Measurements from ENCODE around the gene B3GNT8.
"Not testable (repeated sequence)": the region's sequence is repeated elsewhere in the genome, so short reads cannot be mapped to it uniquely, and the experiment has no call there.

Gene B3GNT8

DNA sequence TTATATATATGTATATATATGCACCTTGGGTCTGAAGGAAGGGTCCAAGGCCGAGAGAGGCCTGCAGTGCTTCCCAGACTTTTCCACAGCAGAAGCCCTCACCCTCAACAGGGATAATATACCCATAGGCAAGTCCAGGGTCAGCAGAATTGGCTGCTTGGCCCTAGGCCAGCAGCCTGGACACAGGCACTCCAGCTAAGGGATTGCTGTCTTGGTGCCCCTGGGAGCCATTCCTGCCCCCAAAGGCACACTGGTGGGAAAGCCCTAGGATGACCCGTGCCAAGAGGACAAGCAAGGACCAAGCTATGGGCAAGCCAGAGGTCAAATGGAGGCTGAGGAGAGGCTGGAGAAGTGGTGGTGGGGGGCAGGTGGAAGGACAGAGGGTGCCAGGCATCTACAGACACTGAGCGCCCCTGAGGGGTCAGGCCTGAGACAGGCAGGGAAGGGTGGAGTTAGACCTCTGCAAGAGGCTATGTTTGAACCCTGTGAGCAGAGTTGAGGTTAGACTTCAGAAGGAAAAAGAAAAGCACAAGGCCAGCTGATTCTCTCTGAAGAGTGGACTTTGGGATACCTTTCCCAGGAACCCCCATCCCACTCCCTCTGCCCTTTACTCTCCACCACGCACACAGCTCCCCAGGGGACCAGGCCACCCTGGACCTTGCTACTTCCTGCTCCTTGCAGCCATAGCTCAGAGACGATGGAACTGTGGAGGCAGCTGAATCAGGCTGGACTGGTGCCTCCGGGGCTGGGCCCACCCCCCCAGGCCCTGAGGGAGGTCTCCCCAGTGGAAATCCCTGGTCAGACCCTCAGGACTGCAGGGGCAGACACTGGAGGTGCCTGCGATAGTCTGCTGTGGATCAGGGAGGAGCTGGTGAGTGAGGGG is 15.5 kb upstream of the B3GNT8 start, which contains the start of gene ERICH4:
Gene ERICH4 (plus strand): TSS at position 684 of the 883 bp plus-strand sequence. CDS start 14 bp downstream, at position 698.
- TF ChIP-seq, protein P1, sequence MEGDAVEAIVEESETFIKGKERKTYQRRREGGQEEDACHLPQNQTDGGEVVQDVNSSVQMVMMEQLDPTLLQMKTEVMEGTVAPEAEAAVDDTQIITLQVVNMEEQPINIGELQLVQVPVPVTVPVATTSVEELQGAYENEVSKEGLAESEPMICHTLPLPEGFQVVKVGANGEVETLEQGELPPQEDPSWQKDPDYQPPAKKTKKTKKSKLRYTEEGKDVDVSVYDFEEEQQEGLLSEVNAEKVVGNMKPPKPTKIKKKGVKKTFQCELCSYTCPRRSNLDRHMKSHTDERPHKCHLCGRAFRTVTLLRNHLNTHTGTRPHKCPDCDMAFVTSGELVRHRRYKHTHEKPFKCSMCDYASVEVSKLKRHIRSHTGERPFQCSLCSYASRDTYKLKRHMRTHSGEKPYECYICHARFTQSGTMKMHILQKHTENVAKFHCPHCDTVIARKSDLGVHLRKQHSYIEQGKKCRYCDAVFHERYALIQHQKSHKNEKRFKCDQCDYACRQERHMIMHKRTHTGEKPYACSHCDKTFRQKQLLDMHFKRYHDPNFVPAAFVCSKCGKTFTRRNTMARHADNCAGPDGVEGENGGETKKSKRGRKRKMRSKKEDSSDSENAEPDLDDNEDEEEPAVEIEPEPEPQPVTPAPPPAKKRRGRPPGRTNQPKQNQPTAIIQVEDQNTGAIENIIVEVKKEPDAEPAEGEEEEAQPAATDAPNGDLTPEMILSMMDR (IDR thresholded peaks at IDR 0.05; ENCODE audit: insufficient read depth, missing control alignments), result no peak
- FAIRE-seq, result no peak
- DNase-seq (ENCODE audit: insufficient read length, low spot score), result no peak

DNA sequence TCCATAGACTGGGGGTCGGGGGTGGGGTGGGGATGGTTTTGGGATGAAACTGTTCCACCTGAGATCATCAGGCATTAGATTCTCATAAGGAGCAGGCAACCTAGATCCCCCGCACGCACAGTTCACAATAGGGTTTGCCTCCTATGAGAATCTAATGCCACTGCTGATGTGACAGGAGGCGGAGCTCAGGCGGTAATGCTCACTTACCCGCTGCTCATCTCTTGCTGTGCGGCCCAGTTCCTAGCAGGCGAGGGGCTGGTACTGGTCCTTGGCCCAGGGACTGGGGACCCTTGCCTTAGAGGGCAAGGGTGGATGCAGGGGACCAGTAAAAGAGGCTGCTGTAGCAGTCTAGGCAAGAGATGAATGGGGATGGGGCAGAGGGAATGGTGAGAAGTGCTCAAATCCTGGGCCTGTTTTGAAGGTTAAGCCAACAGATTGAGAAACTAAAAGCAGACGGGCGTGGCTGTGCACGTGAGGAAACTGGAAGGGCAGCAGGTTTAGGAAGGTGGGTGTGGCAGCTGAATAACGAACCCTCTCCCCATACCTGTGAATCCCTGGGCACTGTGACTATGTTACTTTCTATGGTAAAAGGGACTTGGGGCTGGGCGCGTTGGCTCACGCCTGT is 14.3 kb upstream of the B3GNT8 start:
- no peak for FAIRE-seq
- DNase-seq (ENCODE audit: insufficient read length, low spot score), result no peak
- TF ChIP-seq, protein P1 (IDR thresholded peaks at IDR 0.05; ENCODE audit: insufficient read depth, missing control alignments), result no peak

DNA sequence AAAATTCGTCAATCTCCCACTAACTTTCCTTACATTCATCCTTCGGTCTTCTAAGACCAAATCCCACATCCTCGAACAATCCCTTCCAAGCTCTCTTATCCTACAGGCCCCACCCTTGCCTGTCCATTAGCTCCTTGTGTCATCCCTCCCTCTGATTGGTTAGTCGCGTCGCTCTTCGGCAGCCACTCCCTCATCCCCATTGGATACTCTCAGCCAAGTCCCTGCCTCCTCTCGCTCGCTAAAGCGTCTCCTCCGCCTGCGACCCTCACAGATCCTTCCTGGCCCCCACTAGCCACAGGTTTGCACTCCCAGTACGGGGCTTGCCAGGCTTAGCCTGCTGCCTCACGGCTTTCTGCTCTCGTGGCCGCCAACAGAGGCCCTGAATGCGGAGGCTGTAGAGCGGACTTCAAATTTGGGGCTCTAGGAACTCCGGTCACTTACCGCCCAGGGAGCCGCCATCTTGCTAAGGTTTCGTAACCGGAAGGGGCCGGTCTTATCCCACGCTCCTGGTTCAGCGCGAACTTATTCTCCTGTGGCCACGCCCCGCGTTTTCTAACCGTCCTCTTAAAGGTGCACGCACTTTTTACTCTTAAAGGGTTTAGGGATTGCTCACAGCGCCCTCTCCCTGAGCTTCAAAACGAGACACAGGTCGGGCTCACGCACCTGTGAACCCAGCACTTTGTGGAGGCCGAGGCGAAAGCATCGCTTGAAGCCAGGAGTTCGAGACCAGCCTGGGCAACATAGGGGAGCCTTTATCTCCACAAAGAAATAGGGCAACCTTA is 12.5 kb upstream of the B3GNT8 start, which contains the start of gene DMAC2:
Gene DMAC2 (minus strand): TSS at position 472 of the 782 bp plus-strand sequence. CDS start 13 bp downstream, at position 459.
- DNase-seq (ENCODE audit: insufficient read length, low spot score) (peak; percentile 97), FAIRE-seq (peak; percentile 95)
- TF ChIP-seq, protein P1 (IDR thresholded peaks at IDR 0.05; ENCODE audit: insufficient read depth, missing control alignments), result peak; percentile 76

DNA sequence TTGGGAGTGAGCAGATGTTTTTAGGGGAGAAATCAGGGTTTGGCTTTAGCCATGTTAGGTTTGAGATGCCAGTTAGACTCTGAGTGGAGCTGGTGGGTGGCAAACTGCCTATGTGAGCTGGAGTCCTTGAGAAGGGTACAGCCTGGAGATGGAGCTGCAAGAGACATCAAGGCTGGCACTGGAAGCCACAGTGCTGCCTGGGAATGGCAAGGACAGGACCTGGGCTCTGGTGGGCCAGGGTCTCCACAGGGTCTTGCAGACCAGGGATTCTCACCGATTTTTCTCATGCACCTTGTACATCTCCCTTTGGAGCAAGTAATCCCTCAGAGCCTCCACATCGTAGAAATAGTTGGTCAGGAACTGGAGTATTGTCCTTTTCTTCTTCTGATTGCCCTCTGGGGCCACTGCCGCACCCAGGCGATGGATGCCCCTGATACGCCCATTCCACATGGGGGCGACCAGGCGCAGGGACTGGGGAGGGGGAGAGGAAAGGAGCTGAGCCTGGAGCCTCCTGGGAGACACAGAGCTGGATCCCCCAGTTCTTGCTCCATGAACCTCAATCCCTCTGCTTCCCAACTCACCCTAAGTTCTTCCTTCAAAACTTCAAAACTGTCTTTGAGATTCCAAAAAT is 10.9 kb upstream of the B3GNT8 start:
- TF ChIP-seq, protein P1 (IDR thresholded peaks at IDR 0.05; ENCODE audit: insufficient read depth, missing control alignments), result no peak
- DNase-seq (ENCODE audit: insufficient read length, low spot score), result no peak
- no peak for FAIRE-seq

DNA sequence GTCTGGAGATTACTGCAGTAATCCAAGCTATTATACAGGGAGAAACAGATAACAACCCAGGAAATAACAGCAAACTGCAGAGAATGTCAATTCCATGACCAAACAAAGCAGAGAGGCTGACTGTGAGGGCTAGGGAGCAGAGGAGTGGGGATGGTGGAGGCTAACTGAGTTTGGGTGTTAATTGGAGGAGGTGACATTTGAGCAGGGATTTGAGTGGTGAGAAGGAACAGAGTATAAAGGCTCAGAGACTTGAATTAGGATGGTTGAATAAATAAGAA is 9.4 kb upstream of the B3GNT8 start:
- TF ChIP-seq, protein P1 (IDR thresholded peaks at IDR 0.05; ENCODE audit: insufficient read depth, missing control alignments), result no peak
- FAIRE-seq, result no peak
- DNase-seq (ENCODE audit: insufficient read length, low spot score), result no peak

DNA sequence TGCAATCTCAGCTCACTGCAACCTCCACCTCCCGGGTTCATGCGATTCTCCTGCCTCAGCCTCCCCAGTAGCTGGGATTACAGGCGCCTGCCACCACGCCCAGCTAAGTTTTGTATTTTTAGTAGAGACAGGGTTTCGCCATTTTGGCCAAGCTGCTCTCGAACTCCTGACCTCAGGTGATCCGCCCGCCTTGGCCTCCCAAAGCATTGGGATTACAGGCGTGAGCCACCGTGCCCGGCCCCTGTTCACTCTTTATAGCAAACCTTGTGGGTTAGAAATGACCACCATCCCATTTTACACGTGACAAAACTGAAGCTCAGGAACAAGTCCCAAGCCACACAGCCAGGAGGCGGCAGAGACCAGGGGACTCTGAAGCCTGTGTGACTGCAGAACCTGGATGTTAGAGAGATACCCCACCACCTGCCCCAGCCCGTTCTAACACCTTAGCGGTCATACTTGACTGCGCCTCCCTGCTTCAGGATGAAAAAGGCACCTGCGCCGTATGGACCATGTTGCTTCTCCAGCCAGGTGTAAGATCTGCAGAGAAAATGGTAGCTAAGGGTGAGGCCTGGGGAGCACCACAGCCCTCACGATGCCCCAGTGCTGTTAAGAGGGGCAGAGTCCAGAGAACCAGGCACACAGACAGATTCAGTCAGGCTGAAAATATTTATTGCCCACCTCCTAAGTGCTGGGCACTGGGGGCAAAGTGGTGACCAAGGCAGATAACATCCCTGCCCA is 8.9 kb upstream of the B3GNT8 start:
- DNase-seq (ENCODE audit: insufficient read length, low spot score) (peak; percentile 2), FAIRE-seq (no peak)
- TF ChIP-seq, protein P1 (IDR thresholded peaks at IDR 0.05; ENCODE audit: insufficient read depth, missing control alignments), result no peak

DNA sequence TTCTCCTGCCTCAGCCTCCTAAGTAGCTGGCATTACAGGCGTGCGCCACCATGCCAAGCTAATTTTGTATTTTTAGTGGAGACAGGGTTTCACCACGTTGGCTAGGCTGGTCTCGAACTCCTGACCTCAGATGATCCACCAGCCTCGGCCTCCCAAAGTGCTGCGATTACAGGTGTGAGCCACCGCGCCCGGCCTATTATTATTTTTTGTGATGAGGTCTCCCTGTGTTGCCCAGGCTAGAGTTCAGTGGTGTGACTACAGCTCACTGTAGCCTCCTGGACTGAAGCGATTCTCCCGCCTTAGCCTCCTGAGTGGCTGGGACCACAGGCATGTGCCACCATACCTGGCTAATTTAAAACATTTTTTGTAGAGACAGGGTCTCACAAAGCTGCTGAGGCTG is 8.2 kb upstream of the B3GNT8 start:
- DNase-seq (ENCODE audit: insufficient read length, low spot score); FAIRE-seq: not testable (repeated sequence)

All from D721Med (cell line).